Neural cell (in vitro differentiated cells): Measurements from ENCODE around the gene TMEM40.

Experiments used
- EZH2 ChIP-seq: fragments of 200-600, 300-800 bp; shearing (Covaris generic), sonication (generic); IDR thresholded peaks from 2 replicates; pipeline ENCODE4 v1.6.1; 2014; ENCODE audit warnings: antibody characterized with exemption, low read length, borderline replicate concordance, mild to moderate bottlenecking; ENCODE audit not compliant: insufficient read depth, poor library complexity, severe bottlenecking
- MXI1 ChIP-seq: fragments of 450-650 bp; conservative IDR thresholded peaks from 2 replicates; pipeline ENCODE4 v1.6.1; 2014; ENCODE audit warnings: antibody characterized with exemption, mild to moderate bottlenecking; ENCODE audit not compliant: poor library complexity, severe bottlenecking
- POLR2AphosphoS5 ChIP-seq: IDR thresholded peaks from 2 replicates; pipeline ENCODE4 v1.6.1; 2012
- RAD21 ChIP-seq: fragments of 450-650 bp; conservative IDR thresholded peaks from 2 replicates; pipeline ENCODE4 v1.6.1; 2014; ENCODE audit warnings: antibody characterized with exemption, mild to moderate bottlenecking, moderate library complexity
- TF ChIP-seq, protein P1 (sequence below): fragments of 450-650 bp; IDR thresholded peaks from 2 replicates; pipeline ENCODE4 v1.5.1; 2014; ENCODE audit warnings: antibody characterized with exemption, mild to moderate bottlenecking, moderate library complexity; ENCODE audit not compliant: poor library complexity, severe bottlenecking
- TF ChIP-seq, protein P2 (sequence below): IDR thresholded peaks from 2 replicates; pipeline ENCODE4 v1.6.1; 2012; ENCODE audit warnings: borderline replicate concordance

DNA sequence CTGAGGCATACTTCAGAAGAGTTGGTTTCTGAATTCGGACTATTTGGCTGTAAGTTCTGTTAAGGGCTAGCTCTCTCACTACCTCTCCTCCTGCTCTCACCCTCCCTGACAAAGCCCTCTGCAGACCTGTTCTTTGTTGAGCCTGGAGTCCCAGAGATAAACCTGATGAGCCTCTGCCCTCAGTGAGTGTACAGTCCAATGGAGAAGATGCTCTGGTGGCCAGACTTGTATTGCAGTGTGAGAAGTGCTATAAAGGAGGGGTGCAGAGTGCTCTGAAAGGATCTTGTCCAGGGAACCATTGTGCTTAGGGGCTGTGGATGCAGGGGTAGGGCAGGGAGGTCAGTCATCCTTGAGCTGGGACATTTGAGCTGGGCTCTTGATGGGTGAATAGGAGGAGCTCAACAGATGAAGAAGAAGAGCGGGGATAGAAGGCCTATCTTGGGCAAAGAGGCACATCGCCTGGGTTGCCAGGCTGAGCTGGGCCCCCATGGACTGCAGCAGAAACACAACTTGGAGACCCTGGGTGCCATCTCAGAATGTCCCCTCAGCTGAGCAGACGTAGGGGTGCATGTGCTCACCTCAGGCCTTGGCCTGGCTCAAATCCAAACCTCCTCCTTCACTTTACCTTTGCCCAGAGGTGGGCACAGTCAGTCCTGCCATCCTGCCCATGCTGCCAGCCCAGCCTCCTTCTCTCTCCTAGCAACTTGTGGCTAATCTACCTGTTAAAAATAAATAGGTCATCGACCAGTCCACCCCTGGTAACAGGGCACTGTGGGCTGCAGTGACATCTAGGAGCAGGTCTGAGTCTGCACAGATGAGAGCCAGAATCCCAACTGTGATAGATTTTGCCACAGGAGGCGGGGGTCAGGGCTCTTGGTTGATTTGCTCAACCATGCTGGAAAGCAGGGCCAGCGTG lies 40.7 kb upstream of the TMEM40 start:
- TF ChIP-seq EZH2, result no peak
- TF ChIP-seq POLR2AphosphoS5, result no peak
- TF ChIP-seq, protein P1, sequence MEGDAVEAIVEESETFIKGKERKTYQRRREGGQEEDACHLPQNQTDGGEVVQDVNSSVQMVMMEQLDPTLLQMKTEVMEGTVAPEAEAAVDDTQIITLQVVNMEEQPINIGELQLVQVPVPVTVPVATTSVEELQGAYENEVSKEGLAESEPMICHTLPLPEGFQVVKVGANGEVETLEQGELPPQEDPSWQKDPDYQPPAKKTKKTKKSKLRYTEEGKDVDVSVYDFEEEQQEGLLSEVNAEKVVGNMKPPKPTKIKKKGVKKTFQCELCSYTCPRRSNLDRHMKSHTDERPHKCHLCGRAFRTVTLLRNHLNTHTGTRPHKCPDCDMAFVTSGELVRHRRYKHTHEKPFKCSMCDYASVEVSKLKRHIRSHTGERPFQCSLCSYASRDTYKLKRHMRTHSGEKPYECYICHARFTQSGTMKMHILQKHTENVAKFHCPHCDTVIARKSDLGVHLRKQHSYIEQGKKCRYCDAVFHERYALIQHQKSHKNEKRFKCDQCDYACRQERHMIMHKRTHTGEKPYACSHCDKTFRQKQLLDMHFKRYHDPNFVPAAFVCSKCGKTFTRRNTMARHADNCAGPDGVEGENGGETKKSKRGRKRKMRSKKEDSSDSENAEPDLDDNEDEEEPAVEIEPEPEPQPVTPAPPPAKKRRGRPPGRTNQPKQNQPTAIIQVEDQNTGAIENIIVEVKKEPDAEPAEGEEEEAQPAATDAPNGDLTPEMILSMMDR, result no peak
- TF ChIP-seq, protein P2, sequence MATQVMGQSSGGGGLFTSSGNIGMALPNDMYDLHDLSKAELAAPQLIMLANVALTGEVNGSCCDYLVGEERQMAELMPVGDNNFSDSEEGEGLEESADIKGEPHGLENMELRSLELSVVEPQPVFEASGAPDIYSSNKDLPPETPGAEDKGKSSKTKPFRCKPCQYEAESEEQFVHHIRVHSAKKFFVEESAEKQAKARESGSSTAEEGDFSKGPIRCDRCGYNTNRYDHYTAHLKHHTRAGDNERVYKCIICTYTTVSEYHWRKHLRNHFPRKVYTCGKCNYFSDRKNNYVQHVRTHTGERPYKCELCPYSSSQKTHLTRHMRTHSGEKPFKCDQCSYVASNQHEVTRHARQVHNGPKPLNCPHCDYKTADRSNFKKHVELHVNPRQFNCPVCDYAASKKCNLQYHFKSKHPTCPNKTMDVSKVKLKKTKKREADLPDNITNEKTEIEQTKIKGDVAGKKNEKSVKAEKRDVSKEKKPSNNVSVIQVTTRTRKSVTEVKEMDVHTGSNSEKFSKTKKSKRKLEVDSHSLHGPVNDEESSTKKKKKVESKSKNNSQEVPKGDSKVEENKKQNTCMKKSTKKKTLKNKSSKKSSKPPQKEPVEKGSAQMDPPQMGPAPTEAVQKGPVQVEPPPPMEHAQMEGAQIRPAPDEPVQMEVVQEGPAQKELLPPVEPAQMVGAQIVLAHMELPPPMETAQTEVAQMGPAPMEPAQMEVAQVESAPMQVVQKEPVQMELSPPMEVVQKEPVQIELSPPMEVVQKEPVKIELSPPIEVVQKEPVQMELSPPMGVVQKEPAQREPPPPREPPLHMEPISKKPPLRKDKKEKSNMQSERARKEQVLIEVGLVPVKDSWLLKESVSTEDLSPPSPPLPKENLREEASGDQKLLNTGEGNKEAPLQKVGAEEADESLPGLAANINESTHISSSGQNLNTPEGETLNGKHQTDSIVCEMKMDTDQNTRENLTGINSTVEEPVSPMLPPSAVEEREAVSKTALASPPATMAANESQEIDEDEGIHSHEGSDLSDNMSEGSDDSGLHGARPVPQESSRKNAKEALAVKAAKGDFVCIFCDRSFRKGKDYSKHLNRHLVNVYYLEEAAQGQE, result no peak
- no peak for TF ChIP-seq RAD21
- TF ChIP-seq MXI1, result no peak
